Endothelial cell of umbilical vein (primary cell): Measurements from ENCODE around the gene TRAP1. TPM values are rescaled to one million over a fixed set of nuclear protein-coding genes. Genes with fewer than 3 reads are reported as not detected.

Source experiments
- BruUV-seq: library from RNA; stranded (reverse); fragments of 400-500 nt; replicated peaks from 2 replicates; lab custom pipeline; 2021; lab: Mats Ljungman, UMichigan
- CTCF ChIA-PET: fragments of 300-600, 350-600 bp; sonication (Branson Sonifier 250); formaldehyde crosslinking; loops from one replicate; lab custom pipeline; 2021; ENCODE audit warnings: antibody characterized with exemption, inconsistent platforms; lab: Charles Lee
- POLR2A ChIA-PET: fragments of 300-600, 350-600 bp; sonication (Branson Sonifier 250); formaldehyde crosslinking; loops from one replicate; lab custom pipeline; 2021; ENCODE audit warnings: antibody characterized with exemption, inconsistent platforms; lab: Charles Lee
- DNase-seq: peaks from one replicate; pipeline ENCODE4 v3.0.0-alpha.2; 2011; ENCODE audit warnings: low read depth, low spot score
- FAIRE-seq: peaks from 2 replicates; lab custom pipeline; 2011; peaks lifted over from hg19 to GRCh38; lab: Jason Lieb, UNC
- H2AFZ ChIP-seq: 2 replicates; pipeline ENCODE4 v1.6.0; 2012; ENCODE audit warnings: low read depth, low read length, control low read depth, inconsistent platforms
- H3K27ac ChIP-seq: 2 replicates; pipeline ENCODE4 v1.5.1; 2011; ENCODE audit warnings: low read depth, mild to moderate bottlenecking, control low read depth, low read length, moderate library complexity; ENCODE audit not compliant: insufficient read depth
- H3K27me3 ChIP-seq, 2 experiments: 2 replicates each; pipeline versions ENCODE4 v1.6.0 to v1.6.1; 2011; ENCODE audit warnings: low read length in 2 of 2, mixed read lengths in 1 of 2; ENCODE audit not compliant: control insufficient read depth in 2 of 2, insufficient read depth in 2 of 2
- H3K36me3 ChIP-seq, 2 experiments: 2 replicates in 1 of 2; 3 replicates in 1 of 2; pipeline ENCODE4 v1.5.1; 2011; ENCODE audit warnings: low read length in 2 of 2, mild to moderate bottlenecking in 1 of 2, moderate library complexity in 1 of 2; ENCODE audit not compliant: control insufficient read depth in 2 of 2, insufficient read depth in 2 of 2; ENCODE audit errors: extremely low read depth in 1 of 2
- H3K4me1 ChIP-seq: 3 replicates; pipeline ENCODE4 v1.5.1; 2011; ENCODE audit warnings: mild to moderate bottlenecking, low read length; ENCODE audit not compliant: control insufficient read depth, insufficient read depth; ENCODE audit errors: extremely low read depth
- H3K4me2 ChIP-seq: 2 replicates; pipeline ENCODE4 v1.6.1; 2011; ENCODE audit warnings: low read length, control low read depth, mixed read lengths; ENCODE audit not compliant: insufficient read depth
- H3K4me3 ChIP-seq, 3 experiments: fragments of 200-600 bp in 1 of 3; sonication (generic), shearing (Covaris generic) in 1 of 3; replicated peaks in 1 of 3; 2 replicates each; pipeline ENCODE4 v1.5.1; 2011 to 2016; ENCODE audit warnings: control low read depth in 3 of 3, low read length in 3 of 3, mild to moderate bottlenecking in 2 of 3, inconsistent platforms in 1 of 3, low read depth in 1 of 3, moderate library complexity in 1 of 3; ENCODE audit not compliant: insufficient read depth in 1 of 3
- H3K79me2 ChIP-seq: 2 replicates; pipeline ENCODE4 v1.6.0; 2012; ENCODE audit warnings: low read length, inconsistent platforms; ENCODE audit not compliant: control insufficient read depth, insufficient read depth
- H3K9ac ChIP-seq: replicated peaks from 2 replicates; pipeline ENCODE3; 2011; ENCODE audit warnings: low read length, control low read depth; ENCODE audit not compliant: insufficient read depth; ENCODE audit errors: extremely low read depth
- H3K9me1 ChIP-seq: replicated peaks from 3 replicates; pipeline ENCODE4 v1.6.0; 2011; ENCODE audit warnings: mild to moderate bottlenecking, low read length; ENCODE audit not compliant: control insufficient read depth, insufficient read depth; ENCODE audit errors: extremely low read depth
- H3K9me3 ChIP-seq: replicated peaks from 2 replicates; pipeline ENCODE4 v1.5.1; 2012; ENCODE audit warnings: low read length, inconsistent platforms; ENCODE audit not compliant: control insufficient read depth, insufficient read depth
- H4K20me1 ChIP-seq: replicated peaks from 2 replicates; pipeline ENCODE3; 2011; ENCODE audit warnings: mild to moderate bottlenecking, low read length; ENCODE audit not compliant: control insufficient read depth, insufficient read depth; ENCODE audit errors: extremely low read depth
- CTCF ChIP-seq, 2 donors: IDR thresholded peaks; 1 replicate in 1 of 2; 2 replicates in 1 of 2; pipeline ENCODE4 v1.5.1; 2011; ENCODE audit warnings: low read length in 2 of 2, mild to moderate bottlenecking in 2 of 2, moderate library complexity in 2 of 2, control low read depth in 1 of 2, inconsistent platforms in 1 of 2, low read depth in 1 of 2; ENCODE audit not compliant: insufficient read depth in 1 of 2; ENCODE audit errors: extremely low read depth in 1 of 2
- EZH2 ChIP-seq: IDR thresholded peaks from 2 replicates; pipeline ENCODE4 v1.6.1; 2012; ENCODE audit warnings: borderline replicate concordance, low read depth, mild to moderate bottlenecking, moderate library complexity, low read length, inconsistent platforms; ENCODE audit not compliant: severe bottlenecking
- FOS ChIP-seq: IDR thresholded peaks from 2 replicates; pipeline ENCODE4 v1.6.1; 2011; ENCODE audit warnings: mild to moderate bottlenecking, low read length, moderate library complexity, borderline replicate concordance; ENCODE audit not compliant: insufficient read depth
- GATA2 ChIP-seq: IDR thresholded peaks from 2 replicates; pipeline ENCODE4 v1.7.0; 2011; ENCODE audit warnings: low read depth, mild to moderate bottlenecking, moderate library complexity, mixed read lengths, low read length; ENCODE audit not compliant: insufficient read length, insufficient read depth
- JUN ChIP-seq: IDR thresholded peaks from 2 replicates; pipeline ENCODE4 v1.6.1; 2011; ENCODE audit warnings: borderline replicate concordance, low read depth; ENCODE audit not compliant: insufficient read length, insufficient read depth
- MAX ChIP-seq: IDR thresholded peaks from 2 replicates; pipeline ENCODE4 v1.6.1; 2011; ENCODE audit not compliant: insufficient read depth, insufficient read length
- MYC ChIP-seq: IDR thresholded peaks from one replicate; pipeline ENCODE4 v1.6.1; 2011; ENCODE audit warnings: mild to moderate bottlenecking, low read depth, low read length
- POLR2A ChIP-seq: IDR thresholded peaks from 2 replicates; pipeline ENCODE4 v1.6.1; 2012; ENCODE audit warnings: low read depth, mild to moderate bottlenecking, control low read depth, low read length
- POLR2AphosphoS5 ChIP-seq: IDR thresholded peaks from 2 replicates; pipeline ENCODE4 v1.6.1; 2012; ENCODE audit warnings: low read depth, mild to moderate bottlenecking, control low read depth, low read length, moderate library complexity; ENCODE audit not compliant: insufficient read depth
- dilution Hi-C: fragments of 300-500 bp; cut with MboI; formaldehyde crosslinking; loops from one replicate; pipeline ENCODE4 v1.15.0; 2019; ENCODE audit warnings: low sequenced_read_pairs; ENCODE audit not compliant: extremely low pct_ligation_motif_present
- intact Hi-C: fragments of 100-400 bp; cut with micrococcal nuclease; formaldehyde crosslinking; loops from one replicate; pipeline ENCODE4 v1.10.0; 2022
- polyA plus RNA-seq, 4 experiments: library from polyadenylated mRNA; depleted of rRNA in 3 of 4; stranded (reverse) in 3 of 4; unstranded in 1 of 4; fragments of >200 nt; gene quantifications; 2 replicates each; pipeline versions ENCODE4 v1.2.1 to v1.2.3, GENCODE V29; 2011 to 2012; ENCODE audit warnings: missing spikeins in 1 of 4
- total RNA-seq: library from RNA; stranded (reverse); gene quantifications from 2 replicates; pipeline ENCODE4 v1.2.3, GENCODE V29; 2021

The TRAP1 gene
- total and polyA plus RNA-seq, 2 donors (not counting 3 experiments of a cell fraction or from before 2014, with no cell fraction given) = 95.6 to 102 TPM

GRCh38 chr16:3659251-3659650 lies 58.1 kb downstream of the TRAP1 start:
- no peaks in the 10 kb centered on the region for H4K20me1 ChIP-seq
- no peaks in the 10 kb centered on the region for H3K9me3 ChIP-seq
- dilution Hi-C loops (no loop called here), intact Hi-C loops (no loop called here)
- no peaks in the 10 kb centered on the region for H3K79me2 ChIP-seq
- H3K27ac ChIP-seq = no peak overlapping the region
- DNase-seq (no peak), FAIRE-seq (no peak)
- no peaks in the 10 kb centered on the region for H3K9me1 ChIP-seq
- ChIA-PET CTCF (interaction anchor here (1.3 kb wide), 1 partner anchor 31 kb away, joined by 3 read pairs; no protein-coding TSS in a partner anchor), POLR2A (no interaction called here)
- H3K36me3 ChIP-seq = peaks cover 10 to 53% of the 10 kb centered on the region in 2 experiments
- H3K4me2 ChIP-seq = no peak overlapping the region
- no peak overlapping the region for H3K9ac ChIP-seq
- H2AFZ ChIP-seq = no peak overlapping the region
- H3K4me3 ChIP-seq = no peak overlapping the region
- no peaks in the 10 kb centered on the region for H3K27me3 ChIP-seq
- BruUV-seq = no TSS peak
- H3K4me1 ChIP-seq = no peaks in the 10 kb centered on the region
- TF ChIP-seq GATA2 = no peak
- TF ChIP-seq FOS = no peak
- no peak for TF ChIP-seq MYC
- no peak for TF ChIP-seq CTCF (IDR thresholded peaks at IDR 0.05; ENCODE audit: extremely low read depth in 1 of 2, insufficient read depth in 1 of 2, low read depth in 1 of 2, low read length in 2 of 2)
- TF ChIP-seq JUN = no peak
- no peak for TF ChIP-seq MAX
- no peak for TF ChIP-seq POLR2A
- no peak for TF ChIP-seq EZH2
- TF ChIP-seq POLR2AphosphoS5 = no peak
